ENCODE data around the gene CNGA4. TPM values are rescaled to one million over a fixed set of nuclear protein-coding genes. Genes with fewer than 3 reads are reported as not detected.

The CNGA4 gene
- total RNA-seq, 2 donors from 2014 or later, result 0.14 TPM; not detected in 1

Other genes with a start within 250 kb of the CNGA4 start
- under 1 TPM in 1 of 2 donors, not detected in 1; 0.12 TPM for gene OR56A4, start 232.1 kb upstream of the CNGA4 start, total RNA-seq
- gene OR56A1, start 208.3 kb upstream of the CNGA4 start, total RNA-seq, result under 1 TPM in 1 of 2 donors, not detected in 1; 0.03 TPM
- not detected for gene OR56B4, start 131.4 kb upstream of the CNGA4 start, total RNA-seq
- gene OR52B2, start 68.8 kb upstream of the CNGA4 start, total RNA-seq, result not detected
- not detected for gene OR52W1, start 39.9 kb upstream of the CNGA4 start, total RNA-seq
- gene C11orf42, start 33.5 kb upstream of the CNGA4 start, total RNA-seq, result not detected
- gene FHIP1B, start 4.5 kb upstream of the CNGA4 start, total RNA-seq, result 100 to 1,000 TPM in 1 of 2 donors, 10 to 100 TPM in 1; 93.2 to 103 TPM
- not detected for gene CCKBR, start 20.7 kb downstream of the CNGA4 start, total RNA-seq
- gene CAVIN3, start 81.4 kb downstream of the CNGA4 start, total RNA-seq, result 10 to 100 TPM in 1 of 2 donors, 1 to 10 TPM in 1; 4.6 to 22.4 TPM
- 100 to 1,000 TPM in 1 of 2 donors, 10 to 100 TPM in 1; 50.8 to 136 TPM for gene SMPD1, start 151.4 kb downstream of the CNGA4 start, total RNA-seq
- gene APBB1, start 180.0 kb downstream of the CNGA4 start, total RNA-seq, result 10 to 100 TPM in 1 of 2 donors, 1 to 10 TPM in 1; 5.2 to 11.2 TPM
- 1 to 10 TPM; 2.4 to 2.5 TPM for gene HPX, start 201.9 kb downstream of the CNGA4 start, total RNA-seq
- 10 to 100 TPM; 37.6 to 49.3 TPM for gene TRIM3, start 234.9 kb downstream of the CNGA4 start, total RNA-seq
- gene ARFIP2, start 242.2 kb downstream of the CNGA4 start, total RNA-seq, result 10 to 100 TPM; 70.2 to 85.6 TPM
- 10 to 100 TPM; 47.8 to 48.6 TPM for gene TIMM10B, start 242.4 kb downstream of the CNGA4 start, total RNA-seq

Measured in left colon (tissue), 2 donors.